Measurements from ENCODE around the gene CEMIP.
"Not testable (repeated sequence)": the region's sequence is repeated elsewhere in the genome, so short reads cannot be mapped to it uniquely, and the experiment has no call there.

CEMIP gene

GRCh38 chr15:80753161-80753560 is 26.0 kb upstream of the CEMIP start:
- TF ChIP-seq CTCF (IDR thresholded peaks at IDR 0.05; ENCODE audit: low read depth, low read length), result no peak
- H3K36me3 ChIP-seq, result no peaks in the 10 kb centered on the region
- H3K27me3 ChIP-seq, result no peaks in the 10 kb centered on the region
- no peaks in the 10 kb centered on the region for H3K9me3 ChIP-seq
- no peak overlapping the region for H3K4me3 ChIP-seq (ENCODE audit: low read depth, low read length)
- no peak for DNase-seq
- no peaks in the 10 kb centered on the region for H3K4me1 ChIP-seq

GRCh38 chr15:80754014-80754413 is 25.2 kb upstream of the CEMIP start:
- H3K36me3 ChIP-seq, result no peaks in the 10 kb centered on the region
- no peaks in the 10 kb centered on the region for H3K4me1 ChIP-seq
- TF ChIP-seq CTCF (IDR thresholded peaks at IDR 0.05; ENCODE audit: low read depth, low read length), result no peak
- no peak overlapping the region for H3K4me3 ChIP-seq (ENCODE audit: low read depth, low read length)
- DNase-seq, result no peak
- no peaks in the 10 kb centered on the region for H3K27me3 ChIP-seq
- H3K9me3 ChIP-seq, result no peaks in the 10 kb centered on the region

GRCh38 chr15:80755885-80756284 is 23.3 kb upstream of the CEMIP start:
- H3K9me3 ChIP-seq, result no peaks in the 10 kb centered on the region
- no peak for TF ChIP-seq CTCF (IDR thresholded peaks at IDR 0.05; ENCODE audit: low read depth, low read length)
- no peaks in the 10 kb centered on the region for H3K4me1 ChIP-seq
- no peaks in the 10 kb centered on the region for H3K36me3 ChIP-seq
- DNase-seq, result no peak
- no peaks in the 10 kb centered on the region for H3K27me3 ChIP-seq
- H3K4me3 ChIP-seq (ENCODE audit: low read depth, low read length), result no peak overlapping the region

GRCh38 chr15:80758130-80758745 is 20.9 kb upstream of the CEMIP start:
- no peak overlapping the region for H3K4me3 ChIP-seq (ENCODE audit: low read depth, low read length)
- no peak for TF ChIP-seq CTCF (IDR thresholded peaks at IDR 0.05; ENCODE audit: low read depth, low read length)
- H3K4me1 ChIP-seq, result no peaks in the 10 kb centered on the region
- no peak for DNase-seq
- no peaks in the 10 kb centered on the region for H3K36me3 ChIP-seq
- H3K9me3 ChIP-seq, result no peaks in the 10 kb centered on the region
- no peaks in the 10 kb centered on the region for H3K27me3 ChIP-seq

- no peak for TF ChIP-seq CTCF (IDR thresholded peaks at IDR 0.05; ENCODE audit: low read depth, low read length)
- Histone ChIP-seq H3K4me3 (ENCODE audit: low read depth, low read length) (no peak overlapping the region), H3K9me3 (no peaks in the 10 kb centered on the region), H3K27me3 (no peaks in the 10 kb centered on the region), H3K4me1 (no peaks in the 10 kb centered on the region), H3K36me3 (no peaks in the 10 kb centered on the region)
- no peak for DNase-seq
Measured at GRCh38 chr15:80760960-80761359, 18.2 kb upstream of the CEMIP start.

GRCh38 chr15:80761754-80762153 is 17.4 kb upstream of the CEMIP start:
- no peak for DNase-seq
- no peak overlapping the region for H3K4me3 ChIP-seq (ENCODE audit: low read depth, low read length)
- no peaks in the 10 kb centered on the region for H3K27me3 ChIP-seq
- no peaks in the 10 kb centered on the region for H3K4me1 ChIP-seq
- no peaks in the 10 kb centered on the region for H3K9me3 ChIP-seq
- TF ChIP-seq CTCF (IDR thresholded peaks at IDR 0.05; ENCODE audit: low read depth, low read length), result no peak
- H3K36me3 ChIP-seq, result no peaks in the 10 kb centered on the region

- H3K4me3 ChIP-seq (ENCODE audit: low read depth, low read length); H3K4me1 ChIP-seq; H3K27me3 ChIP-seq: not testable (repeated sequence)
Measured at GRCh38 chr15:80763235-80763634, 15.9 kb upstream of the CEMIP start.

More at GRCh38 chr15:80763235-80763634, 15.9 kb upstream of the CEMIP start:
- not testable (repeated sequence) for DNase-seq, H3K9me3 ChIP-seq, H3K36me3 ChIP-seq
